Upper lobe of left lung (tissue), 4 donors: ENCODE measurements around the gene GALNT5.

Experiments
- CTCF ChIP-seq, 6 experiments: fragments of 450-650 bp in 4 of 6; fragments of 200-600 bp in 2 of 6; sonication (generic) in 2 of 6; IDR thresholded peaks; one replicate each; pipeline ENCODE4 v1.5.1; 2016 to 2019; ENCODE audit warnings: antibody characterized with exemption in 6 of 6
- POLR2A ChIP-seq, 4 donors: fragments of 450-650 bp; IDR thresholded peaks; one replicate each; pipeline ENCODE4 v1.5.1; 2016 to 2017; ENCODE audit warnings: antibody characterized with exemption in 4 of 4, mild to moderate bottlenecking in 2 of 4

- TF ChIP-seq CTCF (IDR thresholded peaks at IDR 0.05) (no peak), POLR2A (IDR thresholded peaks at IDR 0.05) (no peak)
Measured at GRCh38 chr2:157312866-157313486, 55.5 kb downstream of the GALNT5 start.
